Fibroblast of skin of abdomen (primary cell): Measurements from ENCODE around the gene NTMT2.
A peak's percentile ranks its signal among the peaks of the same experiment; 100 is the strongest.
"Not testable (repeated sequence)": the region's sequence is repeated elsewhere in the genome, so short reads cannot be mapped to it uniquely, and the experiment has no call there.

Experiments used
- DNase-seq: peaks from one replicate; pipeline ENCODE4 v3.0.0-alpha.2; 2013

NTMT2 gene

GRCh38 chr1:170157820-170158219 is 12.1 kb downstream of the NTMT2 start:
- no peak for DNase-seq

- peak; percentile 97 for DNase-seq
These were observed 16.9 kb downstream of the NTMT2 start for GRCh38 chr1:170162459-170163246.

- DNase-seq, result peak; percentile 4
These were observed 18.5 kb downstream of the NTMT2 start for GRCh38 chr1:170164103-170164763.

- DNase-seq, result no peak
These were observed 20.9 kb downstream of the NTMT2 start for GRCh38 chr1:170166518-170167180.

GRCh38 chr1:170168265-170168664 is 22.5 kb downstream of the NTMT2 start:
- peak; percentile 60 for DNase-seq

- DNase-seq, result not testable (repeated sequence)
These were observed 24.8 kb downstream of the NTMT2 start for GRCh38 chr1:170170513-170170912.

GRCh38 chr1:170174395-170174794 is 28.6 kb downstream of the NTMT2 start:
- DNase-seq, result no peak

- no peak for DNase-seq
These were observed 29.3 kb downstream of the NTMT2 start for GRCh38 chr1:170175041-170175440.

- DNase-seq, result peak; percentile 61
These were observed 29.7 kb downstream of the NTMT2 start for GRCh38 chr1:170175484-170175883.

- no peak for DNase-seq
These were observed 31.0 kb downstream of the NTMT2 start for GRCh38 chr1:170176772-170177171.

GRCh38 chr1:170182442-170182841 is 36.7 kb downstream of the NTMT2 start:
- DNase-seq, result no peak

- no peak for DNase-seq
These were observed 46.8 kb downstream of the NTMT2 start for GRCh38 chr1:170192546-170192945.

GRCh38 chr1:170194451-170194850 is 48.7 kb downstream of the NTMT2 start:
- DNase-seq, result no peak

- DNase-seq, result peak; percentile 69
These were observed 50.9 kb downstream of the NTMT2 start for GRCh38 chr1:170196490-170197236.

- no peak for DNase-seq
These were observed 52.3 kb downstream of the NTMT2 start for GRCh38 chr1:170198090-170198489.

- no peak for DNase-seq
These were observed 52.8 kb downstream of the NTMT2 start for GRCh38 chr1:170198584-170198983.

- DNase-seq, result no peak
These were observed 54.4 kb downstream of the NTMT2 start for GRCh38 chr1:170200161-170200560.

- DNase-seq, result peak; percentile 66
These were observed 55.0 kb downstream of the NTMT2 start for GRCh38 chr1:170200621-170201397.

- DNase-seq, result no peak
These were observed 57.9 kb downstream of the NTMT2 start for GRCh38 chr1:170203693-170204092.

- DNase-seq, result peak; percentile 88
These were observed 58.4 kb downstream of the NTMT2 start for GRCh38 chr1:170204121-170204520.

- DNase-seq, result no peak
These were observed 59.5 kb downstream of the NTMT2 start for GRCh38 chr1:170205301-170205700.

GRCh38 chr1:170209125-170209524 is 63.4 kb downstream of the NTMT2 start:
- DNase-seq, result no peak
